H1 (cell line): ENCODE measurements around the gene TCF7. TPM values are rescaled to one million over a fixed set of nuclear protein-coding genes. Genes with fewer than 3 reads are reported as not detected.

Experiments
- CTCF ChIA-PET: fragments of 300-600 bp; sonication (Branson Sonifier 250); formaldehyde crosslinking; loops from one replicate; lab custom pipeline; 2021; ENCODE audit not compliant: partially characterized antibody; lab: Charles Lee
- POLR2A ChIA-PET: fragments of 300-600 bp; sonication (Branson Sonifier 250); formaldehyde crosslinking; loops from one replicate; lab custom pipeline; 2021; ENCODE audit warnings: inconsistent platforms; ENCODE audit not compliant: partially characterized antibody; lab: Charles Lee
- DNase-seq, 2 experiments: peaks; one replicate each; pipeline versions ENCODE4 v3.0.0 to v3.0.0-alpha.2; 2010 to 2022; ENCODE audit warnings: low spot score in 2 of 2, low read depth in 1 of 2, mixed read lengths in 1 of 2
- FAIRE-seq: peaks from 2 replicates; lab custom pipeline; 2011; peaks lifted over from hg19 to GRCh38; lab: Jason Lieb, UNC
- H2AFZ ChIP-seq: 2 replicates; pipeline ENCODE4 v1.8.1; 2012; ENCODE audit warnings: low read length, inconsistent platforms
- H2AK5ac ChIP-seq: 2 replicates; pipeline ENCODE4 v1.6.1; 2013; ENCODE audit warnings: low read depth, low read length
- H2BK120ac ChIP-seq: replicated peaks from 2 replicates; pipeline ENCODE3; 2013; ENCODE audit warnings: low read depth, low read length, inconsistent platforms
- H2BK12ac ChIP-seq: 2 replicates; pipeline ENCODE4 v1.6.1; 2013; ENCODE audit warnings: low read depth, low read length
- H2BK15ac ChIP-seq: 2 replicates; pipeline ENCODE4 v1.6.1; 2013; ENCODE audit warnings: low read length
- H2BK20ac ChIP-seq: 2 replicates; pipeline ENCODE4 v1.6.1; 2013; ENCODE audit warnings: low read length
- H2BK5ac ChIP-seq: 2 replicates; pipeline ENCODE4 v1.6.1; 2013; ENCODE audit warnings: low read depth, low read length
- H3K14ac ChIP-seq: 2 replicates; pipeline ENCODE4 v1.6.1; 2013; ENCODE audit warnings: inconsistent platforms; ENCODE audit not compliant: insufficient read length
- H3K18ac ChIP-seq: 2 replicates; pipeline ENCODE4 v1.6.1; 2013; ENCODE audit warnings: low read length; ENCODE audit errors: extremely low read depth
- H3K23ac ChIP-seq: 2 replicates; pipeline ENCODE4 v1.6.1; 2013; ENCODE audit warnings: inconsistent platforms; ENCODE audit not compliant: insufficient read length
- H3K23me2 ChIP-seq: 2 replicates; pipeline ENCODE4 v1.6.1; 2013; ENCODE audit warnings: low read depth, low read length
- H3K27ac ChIP-seq: 2 replicates; pipeline ENCODE4 v1.6.1; 2011; ENCODE audit warnings: low read depth, low read length, inconsistent platforms
- H3K27me3 ChIP-seq, 4 experiments: replicated peaks in 1 of 4; 1 replicate in 1 of 4; 2 replicates in 3 of 4; pipeline versions ENCODE4 v1.6.1 to v1.8.1; 2011 to 2013; ENCODE audit warnings: low read length in 3 of 4, mild to moderate bottlenecking in 3 of 4, inconsistent platforms in 2 of 4, mixed read lengths in 2 of 4, moderate library complexity in 1 of 4; ENCODE audit not compliant: control insufficient read depth in 3 of 4, insufficient read depth in 3 of 4; ENCODE audit errors: extremely low read depth in 1 of 4
- H3K36me3 ChIP-seq, 4 experiments: 2 replicates each; pipeline versions ENCODE4 v1.6.1 to v1.8.1; 2011 to 2013; ENCODE audit warnings: mild to moderate bottlenecking in 4 of 4, low read length in 3 of 4, moderate library complexity in 2 of 4, control low read depth in 1 of 4, inconsistent platforms in 1 of 4; ENCODE audit not compliant: insufficient read depth in 4 of 4, control insufficient read depth in 2 of 4
- H3K4ac ChIP-seq: replicated peaks from 2 replicates; pipeline ENCODE3; 2013; ENCODE audit warnings: low read length, low read depth, mixed read lengths, inconsistent platforms; ENCODE audit not compliant: insufficient read length
- H3K4me1 ChIP-seq, 4 experiments: replicated peaks in 1 of 4; 1 replicate in 1 of 4; 2 replicates in 3 of 4; pipeline versions ENCODE4 v1.6.1 to v1.8.1; 2011 to 2013; ENCODE audit warnings: low read length in 3 of 4, inconsistent platforms in 2 of 4, mixed read lengths in 1 of 4; ENCODE audit not compliant: insufficient read depth in 4 of 4, control insufficient read depth in 3 of 4
- H3K4me2 ChIP-seq, 2 experiments: 2 replicates each; pipeline versions ENCODE4 v1.6.1 to v1.8.1; 2011 to 2013; ENCODE audit warnings: low read depth in 2 of 2, low read length in 2 of 2, control low read depth in 1 of 2, inconsistent platforms in 1 of 2, mild to moderate bottlenecking in 1 of 2; ENCODE audit not compliant: insufficient read depth in 1 of 2
- H3K4me3 ChIP-seq, 4 experiments: fragments of 200-600, 300-600 bp in 1 of 4; sonication (generic), shearing (Covaris generic), sonication (Bioruptor Twin) in 1 of 4; 2 replicates each; pipeline versions ENCODE4 v1.5.1 to v1.8.1; 2011 to 2016; ENCODE audit warnings: low read length in 4 of 4, low read depth in 3 of 4, control low read depth in 2 of 4, inconsistent platforms in 2 of 4, mild to moderate bottlenecking in 2 of 4, mixed read lengths in 1 of 4, moderate library complexity in 1 of 4; ENCODE audit not compliant: insufficient read depth in 2 of 4; ENCODE audit errors: extremely low read depth in 1 of 4
- H3K56ac ChIP-seq: replicated peaks from 2 replicates; pipeline ENCODE3; 2013; ENCODE audit warnings: low read depth, mild to moderate bottlenecking, mixed read lengths, low read length, inconsistent platforms; ENCODE audit not compliant: insufficient read length
- H3K79me1 ChIP-seq: 2 replicates; pipeline ENCODE4 v1.6.1; 2013; ENCODE audit warnings: low read depth, low read length, control low read depth
- H3K79me2 ChIP-seq, 2 experiments: 2 replicates each; pipeline versions ENCODE4 v1.6.1 to v1.8.1; 2012 to 2013; ENCODE audit warnings: low read length in 2 of 2, mild to moderate bottlenecking in 2 of 2, inconsistent platforms in 1 of 2; ENCODE audit not compliant: insufficient read depth in 2 of 2, control insufficient read depth in 1 of 2
- H3K9ac ChIP-seq, 4 experiments: replicated peaks in 1 of 4; 1 replicate in 1 of 4; 2 replicates in 3 of 4; pipeline versions ENCODE4 v1.6.1 to v1.8.1; 2011 to 2013; ENCODE audit warnings: low read depth in 3 of 4, low read length in 3 of 4, control low read depth in 2 of 4, mild to moderate bottlenecking in 2 of 4, moderate library complexity in 2 of 4, inconsistent platforms in 1 of 4; ENCODE audit errors: extremely low read depth in 1 of 4
- H3K9me3 ChIP-seq, 2 experiments: 2 replicates each; pipeline versions ENCODE4 v1.6.1 to v1.8.1; 2012 to 2013; ENCODE audit warnings: mild to moderate bottlenecking in 2 of 2, moderate library complexity in 2 of 2, control low read depth in 1 of 2, inconsistent platforms in 1 of 2, low read depth in 1 of 2, low read length in 1 of 2, mixed read lengths in 1 of 2; ENCODE audit not compliant: insufficient read depth in 2 of 2
- H4K20me1 ChIP-seq, 2 experiments: replicated peaks in 1 of 2; 2 replicates each; pipeline versions ENCODE3 to v1.8.1; 2011 to 2013; ENCODE audit warnings: inconsistent platforms in 2 of 2, low read length in 2 of 2, mild to moderate bottlenecking in 1 of 2; ENCODE audit not compliant: insufficient read depth in 2 of 2, control insufficient read depth in 1 of 2
- H4K5ac ChIP-seq: 2 replicates; pipeline ENCODE4 v1.6.1; 2013; ENCODE audit warnings: low read length, low read depth, mixed read lengths, inconsistent platforms; ENCODE audit not compliant: insufficient read length
- H4K8ac ChIP-seq: 2 replicates; pipeline ENCODE4 v1.8.0; 2013; ENCODE audit warnings: mild to moderate bottlenecking, moderate library complexity, low read length, inconsistent platforms; ENCODE audit not compliant: insufficient read depth; ENCODE audit errors: extremely low read depth
- H4K91ac ChIP-seq: replicated peaks from 2 replicates; pipeline ENCODE3; 2013; ENCODE audit warnings: low read length, mixed read lengths, inconsistent platforms; ENCODE audit not compliant: insufficient read length
- RFX5 ChIP-seq: IDR thresholded peaks from 2 replicates; pipeline ENCODE4 v1.6.1; 2011; ENCODE audit warnings: low read depth, low read length, improper control_type of control experiment, borderline replicate concordance
- WGBS, 2 experiments: shearing (Covaris generic) in 1 of 2; methylation state at CpG; one replicate each; pipeline versions ENCODE4 v1.1.6 to v1.1.7; 2013 to 2015; ENCODE audit warnings: low lambda C conversion rate in 2 of 2, mixed read lengths in 2 of 2, inconsistent platforms in 1 of 2, low coverage in 1 of 2, missing lambda C conversion rate in 1 of 2; ENCODE audit not compliant: insufficient replicate concordance in 2 of 2, insufficient coverage in 1 of 2, insufficient read length in 1 of 2; ENCODE audit errors: extremely low coverage in 1 of 2, missing lambda C conversion rate in 1 of 2; 5-methylcytosine and 5-hydroxymethylcytosine counted together
- polyA plus RNA-seq, 7 experiments: library from polyadenylated mRNA; depleted of rRNA in 3 of 7; stranded (reverse) in 5 of 7; unstranded in 2 of 7; fragments of >200 nt in 5 of 7; fragments of 200-250 nt in 2 of 7; gene quantifications; 1 replicate in 5 of 7; 2 replicates in 1 of 7; 4 replicates in 1 of 7; pipeline versions ENCODE4 v1.2.1 to v1.2.3, GENCODE V29; 2011 to 2013; ENCODE audit warnings: missing spikeins in 2 of 7, mixed read lengths in 2 of 7
- total RNA-seq: library from RNA; stranded (reverse); fragmentation: NEBNext Ultra II Directional; extraction: Animal tissue kit (Norgen Biotek cat#: 25700); gene quantifications from 2 replicates; pipeline ENCODE4 v1.2.1, GENCODE V29; 2021

Gene TCF7
- total and polyA plus RNA-seq, 2 of the 8 experiments (the other 6 are each of a cell fraction or from before 2014, with no cell fraction given): 4.7 to 8.5 TPM

DNA sequence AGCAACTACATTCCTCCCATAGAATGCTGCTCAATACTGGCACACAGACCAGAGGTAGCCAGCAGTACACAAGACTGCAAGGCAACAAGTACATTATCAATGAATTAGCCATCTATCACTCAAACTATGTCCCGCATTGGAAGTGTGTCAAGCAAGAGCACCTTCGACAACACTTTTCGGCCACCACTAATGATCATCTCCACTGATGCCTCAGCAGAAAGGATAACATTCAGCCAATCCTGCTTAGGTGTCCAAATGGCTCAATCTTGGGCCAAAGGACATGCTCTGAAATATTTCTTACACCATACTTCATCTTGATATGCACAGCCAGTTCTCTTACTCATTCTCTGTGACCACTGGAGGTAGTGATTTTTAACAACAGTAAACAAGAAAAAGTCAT, 37.2 kb downstream of the TCF7 start:
- Histone ChIP-seq H3K18ac (no peak overlapping the region), H3K23me2 (no peaks in the 10 kb centered on the region), H3K4me1 (no peaks in the 10 kb centered on the region), H3K27me3 (no peaks in the 10 kb centered on the region), H3K23ac (no peak overlapping the region), H4K91ac (no peak overlapping the region), H3K79me2 (no peaks in the 10 kb centered on the region), H3K4me2 (no peak overlapping the region), H2BK120ac (no peak overlapping the region), H3K79me1 (no peaks in the 10 kb centered on the region), H2BK20ac (no peak overlapping the region), H3K14ac (no peak overlapping the region), H3K36me3 (peaks cover 4 to 64% (median 36%) of the 10 kb centered on the region in 4 experiments), H2AK5ac (no peak overlapping the region), H3K4ac (no peak overlapping the region), H3K4me3 (no peak overlapping the region), H2AFZ (no peak overlapping the region), H3K56ac (no peak overlapping the region), H3K27ac (no peak overlapping the region), H2BK12ac (no peak overlapping the region), H4K8ac (no peak overlapping the region), H2BK5ac (no peak overlapping the region), H3K9ac (no peak overlapping the region), H3K9me3 (no peaks in the 10 kb centered on the region), H2BK15ac (no peak overlapping the region), H4K5ac (no peak overlapping the region), H4K20me1 (peaks cover 7 to 16% of the 10 kb centered on the region in 2 experiments)
- ChIA-PET CTCF (interaction anchor here (2.8 to 24.3 kb wide), 3 partner anchors 10 to 105 kb away, joined by 9 to 629 read pairs (median 61); no protein-coding TSS in a partner anchor), POLR2A (interaction anchor here (1.2 to 1.4 kb wide), 2 partner anchors 10 to 24 kb away, joined by 3 to 5 read pairs; no protein-coding TSS in a partner anchor)
- FAIRE-seq (no peak), DNase-seq (no peak)
- 92% methylated on average over 3 of the region's 3 CpGs; no CpG with 5 or more reads in 1 of the 2 experiments for WGBS, 2 experiments
- no peak for TF ChIP-seq RFX5
